Choroid plexus epithelial cell (primary cell): ENCODE data around the gene EPHB6.
A peak's percentile ranks its signal among the peaks of the same experiment; 100 is the strongest.

ENCODE experiments used
- DNase-seq: peaks from one replicate; pipeline ENCODE4 v3.0.0-alpha.2; 2010; ENCODE audit warnings: low read depth
- H3K4me3 ChIP-seq: 2 replicates; pipeline ENCODE4 v1.5.1; 2011; ENCODE audit warnings: low read depth, mild to moderate bottlenecking, control low read depth, low read length, moderate library complexity
- TF ChIP-seq, protein P1 (sequence below): conservative IDR thresholded peaks from 2 replicates; pipeline ENCODE4 v1.5.1; 2011; ENCODE audit warnings: low read depth, mild to moderate bottlenecking, control low read depth, inconsistent platforms, low read length, moderate library complexity

Gene EPHB6

GRCh38 chr7:142876991-142877910 is 22.4 kb downstream of the EPHB6 start:
- no peak for DNase-seq
- TF ChIP-seq, protein P1, sequence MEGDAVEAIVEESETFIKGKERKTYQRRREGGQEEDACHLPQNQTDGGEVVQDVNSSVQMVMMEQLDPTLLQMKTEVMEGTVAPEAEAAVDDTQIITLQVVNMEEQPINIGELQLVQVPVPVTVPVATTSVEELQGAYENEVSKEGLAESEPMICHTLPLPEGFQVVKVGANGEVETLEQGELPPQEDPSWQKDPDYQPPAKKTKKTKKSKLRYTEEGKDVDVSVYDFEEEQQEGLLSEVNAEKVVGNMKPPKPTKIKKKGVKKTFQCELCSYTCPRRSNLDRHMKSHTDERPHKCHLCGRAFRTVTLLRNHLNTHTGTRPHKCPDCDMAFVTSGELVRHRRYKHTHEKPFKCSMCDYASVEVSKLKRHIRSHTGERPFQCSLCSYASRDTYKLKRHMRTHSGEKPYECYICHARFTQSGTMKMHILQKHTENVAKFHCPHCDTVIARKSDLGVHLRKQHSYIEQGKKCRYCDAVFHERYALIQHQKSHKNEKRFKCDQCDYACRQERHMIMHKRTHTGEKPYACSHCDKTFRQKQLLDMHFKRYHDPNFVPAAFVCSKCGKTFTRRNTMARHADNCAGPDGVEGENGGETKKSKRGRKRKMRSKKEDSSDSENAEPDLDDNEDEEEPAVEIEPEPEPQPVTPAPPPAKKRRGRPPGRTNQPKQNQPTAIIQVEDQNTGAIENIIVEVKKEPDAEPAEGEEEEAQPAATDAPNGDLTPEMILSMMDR, result no peak
- H3K4me3 ChIP-seq, result no peak overlapping the region

DNA sequence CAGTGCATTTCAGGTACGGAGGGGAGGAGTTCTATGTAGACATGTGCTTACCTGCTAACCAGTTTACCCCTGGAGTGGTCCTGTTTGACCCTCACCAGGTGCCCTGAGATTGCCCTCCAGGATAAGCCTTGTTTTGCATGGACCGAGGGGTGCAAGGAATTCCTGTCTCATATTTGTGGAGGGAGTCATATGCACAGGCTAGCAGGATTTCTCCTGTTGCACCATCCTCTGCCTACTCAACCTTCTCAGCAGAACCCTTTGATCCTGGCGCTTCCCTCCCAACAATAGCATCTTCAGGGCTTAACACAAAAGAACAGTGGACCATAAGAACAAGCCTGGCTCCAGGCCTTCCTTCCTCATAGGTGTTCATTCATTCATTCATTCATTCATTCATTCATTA is 23.4 kb downstream of the EPHB6 start:
- DNase-seq, result no peak
- TF ChIP-seq, protein P1, result no peak

DNA sequence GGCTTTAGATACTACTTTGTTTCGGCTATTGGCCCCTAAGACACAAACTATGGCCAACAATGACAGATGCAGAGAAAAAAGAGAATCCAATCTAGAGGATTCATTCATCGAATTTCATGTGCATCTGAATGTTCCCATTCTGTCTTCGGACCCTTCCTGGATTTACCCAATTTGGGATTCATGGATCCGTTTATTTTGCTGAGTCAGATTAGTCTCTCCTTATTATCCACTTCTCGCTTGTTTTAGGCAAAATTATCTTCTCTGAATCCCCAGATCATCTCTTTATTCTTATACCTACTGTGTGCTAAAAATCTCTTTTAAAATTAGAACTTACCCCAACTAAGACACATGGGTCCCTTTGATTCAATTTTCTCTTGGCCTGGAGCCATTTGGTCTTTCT is 24.2 kb downstream of the EPHB6 start:
- no peak for DNase-seq
- TF ChIP-seq, protein P1, result no peak
- no peak overlapping the region for H3K4me3 ChIP-seq

More for the DNA sequence above, 23.4 kb downstream of the EPHB6 start:
- no peak overlapping the region for H3K4me3 ChIP-seq

DNA sequence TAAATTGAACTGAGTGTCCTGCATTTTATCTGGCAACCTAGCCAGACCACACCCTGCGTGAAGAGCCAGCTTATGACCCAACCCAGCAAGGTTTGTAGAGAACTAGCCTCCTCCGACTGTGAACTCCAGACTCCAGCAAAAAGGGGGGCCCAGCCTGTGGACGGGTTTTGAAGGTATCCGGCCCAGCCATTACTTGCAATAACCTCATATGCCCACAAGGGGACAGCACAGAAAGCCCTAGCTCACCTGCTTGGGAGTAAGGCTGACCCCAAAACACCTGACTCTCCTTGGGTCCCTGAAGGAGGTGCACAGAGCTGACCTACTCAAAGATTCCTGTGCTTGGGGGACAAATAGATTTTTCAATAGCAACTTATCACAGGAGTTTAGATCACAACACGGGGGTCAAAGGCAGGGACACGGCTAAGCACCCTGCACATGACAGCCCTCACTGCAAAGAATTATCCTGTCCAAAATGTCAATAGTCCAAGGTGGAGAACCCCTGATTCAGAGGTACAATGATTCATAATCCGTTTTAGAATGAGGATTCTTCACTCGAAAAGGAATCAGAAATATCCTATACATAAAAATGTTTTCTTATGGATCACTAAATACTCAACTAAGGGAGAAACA is 26.1 kb downstream of the EPHB6 start:
- no peak overlapping the region for H3K4me3 ChIP-seq
- TF ChIP-seq, protein P1, result peak; percentile 92
- DNase-seq, result peak; percentile 58

- no peak overlapping the region for H3K4me3 ChIP-seq
- TF ChIP-seq, protein P1, result no peak
- DNase-seq, result no peak
These were observed 26.9 kb downstream of the EPHB6 start for GRCh38 chr7:142881586-142882337.

- no peak for DNase-seq
- TF ChIP-seq, protein P1, result no peak
- no peak overlapping the region for H3K4me3 ChIP-seq
These were observed 27.4 kb downstream of the EPHB6 start for GRCh38 chr7:142882338-142882678.
